DMS114 treated with DMSO at 0.1 percent for 48 hours (cell line): ENCODE data around the gene FFAR3.
"Not testable (repeated sequence)": the region's sequence is repeated elsewhere in the genome, so short reads cannot be mapped to it uniquely, and the experiment has no call there.

Source experiments
- DNase-seq: peaks from one replicate; lab custom pipeline; 2025; ENCODE audit not compliant: unreplicated experiment; lab: John Stamatoyannopoulos, UW

FFAR3 gene

DNA sequence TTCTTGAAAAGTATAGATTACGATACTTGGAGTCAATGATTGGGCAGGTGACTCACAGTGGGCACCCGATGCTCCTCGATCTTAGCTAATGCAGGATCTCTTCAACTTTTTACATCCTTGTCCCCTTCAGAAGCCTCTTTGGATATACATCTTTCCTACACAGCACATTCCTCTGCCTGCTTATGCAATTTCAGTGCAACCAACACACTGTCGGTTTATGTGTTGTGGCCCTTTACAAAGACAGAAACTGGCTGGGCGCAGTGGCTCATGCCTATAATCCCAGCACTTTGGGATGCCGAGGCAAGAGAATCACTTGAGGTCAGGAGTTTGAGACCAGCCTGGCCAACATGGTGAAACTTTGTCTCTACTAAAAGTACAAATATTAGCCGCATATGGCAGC lies 15.2 kb downstream of the FFAR3 start:
- no peak for DNase-seq

GRCh38 chr19:35374031-35374430 lies 15.8 kb downstream of the FFAR3 start:
- not testable (repeated sequence) for DNase-seq

GRCh38 chr19:35375505-35376307 lies 17.4 kb downstream of the FFAR3 start:
- DNase-seq: no peak

GRCh38 chr19:35377656-35378055 lies 19.4 kb downstream of the FFAR3 start:
- DNase-seq: no peak

DNA sequence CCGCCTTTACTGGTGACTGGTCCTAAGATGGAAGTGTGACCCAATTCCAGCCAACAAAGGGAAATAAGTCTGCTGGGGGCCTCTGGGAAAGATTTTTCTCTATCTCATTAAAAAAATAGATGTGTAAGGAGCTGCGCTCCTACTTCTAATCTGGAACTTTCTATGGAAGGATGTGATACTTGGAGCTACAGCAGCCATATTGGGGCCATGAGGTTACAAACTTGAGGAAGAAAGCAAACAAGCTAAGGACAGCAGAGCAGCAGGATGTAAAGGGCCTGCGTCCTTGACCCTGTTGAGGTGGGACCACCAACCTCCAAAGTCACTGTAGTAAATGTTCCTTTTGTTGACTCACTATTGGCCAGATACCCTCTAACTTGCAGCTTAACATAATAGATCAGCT lies 20.1 kb downstream of the FFAR3 start:
- no peak for DNase-seq

- DNase-seq: not testable (repeated sequence)
These were observed 21.3 kb downstream of the FFAR3 start for GRCh38 chr19:35379545-35379944.

DNA sequence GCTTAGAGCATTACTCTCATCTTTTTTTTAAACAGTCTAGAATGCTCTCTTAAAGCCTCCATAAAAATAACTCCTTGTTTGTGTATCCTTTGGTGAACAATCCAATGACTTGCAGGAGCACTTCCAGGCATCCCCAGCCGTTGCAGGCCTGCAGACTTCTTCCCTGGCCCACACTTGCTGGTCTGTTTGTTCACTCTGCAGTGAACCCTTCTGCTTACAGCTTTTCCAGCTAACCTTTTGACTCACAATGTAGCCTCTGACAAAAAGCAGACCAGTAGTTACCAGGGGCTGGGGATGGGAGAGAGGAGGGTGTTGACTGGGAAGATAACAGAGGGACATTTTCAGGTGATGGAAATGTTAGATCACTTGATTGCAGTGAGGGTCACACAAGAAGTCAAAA lies 21.7 kb downstream of the FFAR3 start:
- no peak for DNase-seq

DNA sequence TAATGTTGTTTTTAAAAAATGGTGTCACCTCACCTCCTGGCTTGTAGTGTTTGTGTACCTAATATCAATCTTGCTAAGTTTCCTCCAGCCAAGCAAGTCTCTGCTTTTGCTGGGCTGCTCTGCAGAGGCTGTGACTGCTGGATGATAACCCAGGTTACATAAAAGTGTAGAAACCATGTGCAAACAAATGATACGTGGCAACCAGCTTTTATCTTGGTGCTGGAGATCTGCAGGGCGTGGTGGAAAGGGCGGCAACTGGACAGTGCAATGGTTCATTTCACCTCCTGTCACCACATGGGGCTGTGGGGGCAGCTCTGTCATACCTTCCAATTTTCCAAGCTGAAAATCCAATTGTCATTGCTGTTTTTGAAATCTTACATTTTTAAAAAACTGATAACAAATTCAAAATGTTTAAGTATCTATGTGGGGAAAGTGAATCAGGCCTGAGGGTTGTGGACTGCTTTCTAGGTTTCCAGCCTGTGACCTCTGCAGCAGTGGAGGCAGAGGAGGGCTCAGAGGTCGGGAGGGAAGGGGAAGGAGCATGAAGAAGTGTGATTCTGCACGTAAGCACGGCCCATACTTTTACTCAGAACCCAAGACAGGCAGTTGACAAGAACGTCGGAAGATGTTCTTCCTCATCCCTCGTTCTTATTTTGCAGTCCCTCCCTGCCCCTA lies 22.3 kb downstream of the FFAR3 start:
- DNase-seq: no peak

GRCh38 chr19:35381318-35381717 lies 23.1 kb downstream of the FFAR3 start:
- no peak for DNase-seq

- no peak for DNase-seq
These were observed 23.7 kb downstream of the FFAR3 start for GRCh38 chr19:35381926-35382325.

DNA sequence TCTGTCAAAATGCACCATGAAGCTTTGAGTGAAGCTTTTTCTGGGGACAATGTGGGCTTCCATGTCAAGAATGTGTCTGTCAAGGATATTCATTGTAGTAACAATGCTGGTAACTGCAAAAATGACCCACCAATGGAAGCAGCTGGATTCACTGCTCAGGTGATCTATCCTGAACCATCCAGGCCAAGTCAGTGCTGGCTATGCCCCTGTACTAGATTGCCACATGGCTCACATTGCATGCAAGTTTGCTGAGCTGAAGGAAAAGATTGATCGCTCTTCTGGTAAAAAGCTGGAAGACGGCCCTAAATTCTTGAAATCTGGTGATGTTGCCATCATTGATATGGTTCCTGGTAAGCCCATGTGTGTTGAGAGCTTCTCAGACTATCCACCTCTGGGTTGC lies 25.3 kb downstream of the FFAR3 start:
- no peak for DNase-seq

GRCh38 chr19:35388277-35389054 lies 30.2 kb downstream of the FFAR3 start:
- DNase-seq: no peak

GRCh38 chr19:35389192-35389861 lies 31.1 kb downstream of the FFAR3 start:
- DNase-seq: no peak

- no peak for DNase-seq
These were observed 34.8 kb downstream of the FFAR3 start for GRCh38 chr19:35392742-35393715.

DNA sequence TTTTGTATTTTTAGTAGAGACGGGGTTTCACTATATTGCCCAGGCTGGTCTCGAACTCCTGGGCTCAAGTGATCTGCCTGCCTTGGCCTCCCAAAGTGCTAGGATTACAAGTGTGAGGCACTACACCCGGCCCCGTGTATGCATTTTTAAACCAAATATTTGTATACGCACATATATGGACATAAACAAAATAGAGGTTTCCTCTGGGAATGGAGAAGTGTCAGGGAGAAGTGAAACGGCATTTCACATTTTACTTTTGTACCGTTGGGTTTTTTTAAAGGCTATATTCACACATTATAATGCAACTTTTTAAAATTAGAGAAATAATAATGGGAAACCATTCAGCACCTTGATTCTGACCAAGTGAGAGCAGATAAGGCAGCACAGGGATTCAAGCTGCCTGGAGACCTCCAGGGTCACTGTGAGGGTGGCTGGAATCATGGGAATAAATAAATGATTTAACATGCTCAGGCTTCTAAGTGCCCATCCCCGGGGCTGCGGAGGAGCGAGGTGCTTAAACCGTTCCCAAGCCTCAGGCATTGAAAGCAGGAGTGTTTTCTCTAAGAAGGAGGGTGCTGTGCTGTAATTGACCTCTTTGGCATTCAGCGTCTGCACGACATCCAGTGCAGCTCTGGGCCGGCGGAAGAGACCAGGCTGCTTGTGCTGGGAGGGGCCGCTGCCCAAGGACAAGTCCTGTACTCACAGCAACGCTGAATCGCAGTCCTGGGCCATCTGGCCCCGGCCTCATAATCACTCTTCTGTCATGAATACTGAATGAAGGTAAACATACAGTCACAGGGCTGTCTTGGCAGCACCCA lies 37.3 kb downstream of the FFAR3 start:
- DNase-seq: no peak

DNA sequence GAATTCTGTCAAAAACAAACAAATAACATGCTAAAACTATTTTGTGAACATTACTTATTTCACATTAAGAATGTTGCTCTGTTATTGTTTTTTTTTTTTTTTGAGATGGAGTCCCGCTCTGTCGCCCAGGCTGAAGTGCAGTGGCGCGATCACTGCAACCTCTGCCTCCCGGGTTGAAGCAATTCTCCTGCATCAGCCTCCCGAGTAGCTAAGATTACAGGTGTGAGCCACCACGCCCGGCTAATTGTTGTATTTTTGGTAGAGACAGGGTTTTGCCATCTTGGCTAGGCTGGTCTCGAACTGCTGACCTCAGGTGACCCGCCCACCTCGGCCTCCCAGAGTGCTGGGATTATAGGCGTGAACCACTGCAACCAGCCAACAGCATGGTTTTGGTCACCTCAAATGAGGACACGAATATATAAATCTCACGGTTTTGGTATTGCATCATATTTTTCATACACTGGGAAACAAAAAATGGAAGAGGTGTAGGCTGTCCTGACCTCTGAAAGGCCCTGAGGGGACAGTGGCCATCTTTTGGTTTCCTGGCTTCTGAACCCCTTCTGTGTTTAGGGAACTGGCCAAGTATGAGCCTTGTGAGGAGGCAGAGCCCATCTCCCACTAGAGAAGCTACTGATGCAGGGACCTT lies 38.1 kb downstream of the FFAR3 start:
- DNase-seq: no peak

DNA sequence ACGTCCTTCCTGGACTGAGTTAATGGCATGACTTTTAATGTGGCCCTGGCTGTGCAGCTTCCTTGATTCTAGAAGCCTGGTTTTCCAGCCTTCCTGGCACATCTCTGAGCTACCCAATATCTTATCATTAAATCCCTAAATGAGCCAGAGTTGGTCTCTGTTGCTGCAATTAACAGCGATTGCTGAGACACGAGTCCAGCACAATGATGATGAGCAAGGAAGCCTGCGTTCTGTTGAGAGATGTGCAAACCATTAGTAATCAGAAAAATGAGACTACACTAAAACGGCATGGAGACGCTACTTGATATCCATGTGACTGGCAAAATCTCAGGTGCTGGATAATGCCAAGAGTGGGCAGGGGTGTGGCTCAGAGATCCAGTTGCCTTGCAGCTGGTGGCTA lies 38.8 kb downstream of the FFAR3 start:
- DNase-seq: no peak

GRCh38 chr19:35398570-35398969 lies 40.3 kb downstream of the FFAR3 start:
- no peak for DNase-seq

- no peak for DNase-seq
These were observed 41.0 kb downstream of the FFAR3 start for GRCh38 chr19:35399231-35399630.
